Activated B cell treated with CpG ODN at 0.5 μM for 24 hours (primary cell): ENCODE results near the gene FGF12. TPM values are rescaled to one million over a fixed set of nuclear protein-coding genes. Genes with fewer than 3 reads are reported as not detected.

Source experiments
- ATAC-seq: fragments of 200-7000 bp; cut with Tn5 transposase; one replicate; pipeline ENCODE4 v1.10.0; 2021; ENCODE audit warnings: low read depth, mild to moderate bottlenecking, moderate library complexity
- CTCF ChIA-PET: fragments of 350-600 bp; sonication (Branson Sonifier 250); formaldehyde crosslinking; loops from one replicate; lab custom pipeline; 2021; ENCODE audit warnings: antibody characterized with exemption; lab: Charles Lee
- POLR2A ChIA-PET: fragments of 350-600 bp; sonication (Branson Sonifier 250); formaldehyde crosslinking; loops from one replicate; lab custom pipeline; 2021; ENCODE audit warnings: antibody characterized with exemption; lab: Charles Lee
- DNase-seq: peaks from one replicate; pipeline ENCODE4 v3.0.0; 2022
- H3K27ac Mint-ChIP-seq: one replicate; pipeline ENCODE4 v1.8.0; 2020; ENCODE audit warnings: mixed read lengths
- H3K27me3 Mint-ChIP-seq: one replicate; pipeline ENCODE4 v1.8.0; 2021; ENCODE audit warnings: mixed read lengths
- H3K36me3 Mint-ChIP-seq: one replicate; pipeline ENCODE4 v1.8.0; 2021; ENCODE audit warnings: low read depth, mixed read lengths
- H3K4me1 Mint-ChIP-seq: one replicate; pipeline ENCODE4 v1.8.0; 2021; ENCODE audit warnings: mixed read lengths
- H3K4me3 Mint-ChIP-seq: one replicate; pipeline ENCODE4 v1.8.0; 2020; ENCODE audit warnings: mild to moderate bottlenecking, mixed read lengths
- H3K9me3 Mint-ChIP-seq: one replicate; pipeline ENCODE4 v1.8.0; 2020; ENCODE audit warnings: mixed read lengths
- CTCF ChIP-seq: fragments of 200-600 bp; IDR thresholded peaks from one replicate; pipeline ENCODE4 v1.8.0; 2022; ENCODE audit warnings: antibody characterized with exemption, mild to moderate bottlenecking
- intact Hi-C: fragments of 100-400 bp; cut with micrococcal nuclease; formaldehyde crosslinking; loops from one replicate; pipeline ENCODE4 v1.15.1; 2024
- total RNA-seq: library from RNA; stranded (reverse); gene quantifications from 2 replicates; pipeline ENCODE4 v1.2.3, GENCODE V29; 2022

The FGF12 gene
- total RNA-seq, 1 donor from 2014 or later = not detected

GRCh38 chr3:192564611-192565010, 162.7 kb downstream of the FGF12 start:
- H3K36me3 Mint-ChIP-seq = no peaks in the 10 kb centered on the region
- POLR2A ChIA-PET = no interaction called here
- H3K9me3 Mint-ChIP-seq = no peaks in the 10 kb centered on the region
- DNase-seq = no peak
- CTCF ChIA-PET = interaction anchor here (0.7 to 1.4 kb wide), 2 partner anchors 1008 to 1010 kb away, joined by 3 read pairs; no protein-coding TSS in a partner anchor
- no peak for TF ChIP-seq CTCF
- no peak overlapping the region for H3K27ac Mint-ChIP-seq
- intact Hi-C loops = loop anchor here (5.0 to 10.0 kb wide), 2 partner anchors 898 to 1840 kb away; no protein-coding TSS in a partner anchor
- H3K4me1 Mint-ChIP-seq = no peaks in the 10 kb centered on the region
- no peak overlapping the region for H3K4me3 Mint-ChIP-seq
- H3K27me3 Mint-ChIP-seq = peaks cover 3% of the 10 kb centered on the region
- ATAC-seq = no peak

- no peak for TF ChIP-seq CTCF
- H3K27me3 Mint-ChIP-seq = peaks cover 2% of the 10 kb centered on the region
- DNase-seq (no peak), ATAC-seq (no peak)
- no peak overlapping the region for H3K4me3 Mint-ChIP-seq
- POLR2A ChIA-PET = no interaction called here
- H3K9me3 Mint-ChIP-seq = no peaks in the 10 kb centered on the region
- no peaks in the 10 kb centered on the region for H3K4me1 Mint-ChIP-seq
- CTCF ChIA-PET = no interaction called here
- H3K27ac Mint-ChIP-seq = no peak overlapping the region
- H3K36me3 Mint-ChIP-seq = no peaks in the 10 kb centered on the region
- intact Hi-C loops = loop anchor here (10.0 kb wide), 1 partner anchor 1841 kb away; no protein-coding TSS in a partner anchor
Observed at GRCh38 chr3:192563417-192563816, 163.9 kb downstream of the FGF12 start.

GRCh38 chr3:192553707-192554106, 173.6 kb downstream of the FGF12 start:
- no peak for TF ChIP-seq CTCF
- H3K4me3 Mint-ChIP-seq = no peak overlapping the region
- ATAC-seq (no peak), DNase-seq (no peak)
- intact Hi-C loops = no loop called here
- ChIA-PET POLR2A (no interaction called here), CTCF (no interaction called here)
- no peaks in the 10 kb centered on the region for H3K4me1 Mint-ChIP-seq
- H3K27ac Mint-ChIP-seq = no peak overlapping the region
- peaks cover 17% of the 10 kb centered on the region for H3K9me3 Mint-ChIP-seq
- H3K27me3 Mint-ChIP-seq = peaks cover 24% of the 10 kb centered on the region
- H3K36me3 Mint-ChIP-seq = no peaks in the 10 kb centered on the region

GRCh38 chr3:192550356-192550755, 177.0 kb downstream of the FGF12 start:
- H3K4me1 Mint-ChIP-seq = peaks cover 5% of the 10 kb centered on the region
- H3K4me3 Mint-ChIP-seq = no peak overlapping the region
- intact Hi-C loops = no loop called here
- no peak for ATAC-seq
- peaks cover 24% of the 10 kb centered on the region for H3K27me3 Mint-ChIP-seq
- TF ChIP-seq CTCF = no peak
- POLR2A ChIA-PET = no interaction called here
- CTCF ChIA-PET = no interaction called here
- peaks cover 15% of the 10 kb centered on the region for H3K9me3 Mint-ChIP-seq
- no peak overlapping the region for H3K27ac Mint-ChIP-seq
- no peaks in the 10 kb centered on the region for H3K36me3 Mint-ChIP-seq
- DNase-seq = no peak

- H3K4me1 Mint-ChIP-seq = peaks cover 5% of the 10 kb centered on the region
- ATAC-seq = no peak
- peaks cover 13% of the 10 kb centered on the region for H3K27me3 Mint-ChIP-seq
- ChIA-PET POLR2A (no interaction called here), CTCF (no interaction called here)
- H3K27ac Mint-ChIP-seq = no peak overlapping the region
- no peak for DNase-seq
- TF ChIP-seq CTCF = no peak
- intact Hi-C loops = no loop called here
- H3K36me3 Mint-ChIP-seq = no peaks in the 10 kb centered on the region
- no peak overlapping the region for H3K4me3 Mint-ChIP-seq
- H3K9me3 Mint-ChIP-seq = peaks cover 6% of the 10 kb centered on the region
Observed at GRCh38 chr3:192545333-192545732, 182.0 kb downstream of the FGF12 start.
